Measurements from ENCODE around the gene PCDHGA1.

GRCh38 chr5:141508440-141508797 lies 178.1 kb downstream of the PCDHGA1 start:
- TF ChIP-seq EZH2 (IDR thresholded peaks at IDR 0.05; ENCODE audit: low read length) = no peak
- no peak for TF ChIP-seq CTCF (optimal IDR thresholded peaks at IDR 0.05 in 1 of 3, IDR thresholded peaks at IDR 0.05 in 1 of 3, conservative IDR thresholded peaks at IDR 0.05 in 1 of 3; ENCODE audit: extremely low read depth in 1 of 3, insufficient read depth in 2 of 3, low read length in 3 of 3)

Data from keratinocyte (primary cell).